ENCODE results near the gene IKBKE.
A peak's percentile ranks its signal among the peaks of the same experiment; 100 is the strongest.

IKBKE gene

GRCh38 chr1:206469933-206470691 is at the start of gene IKBKE:
TSS of gene IKBKE (plus strand) at chr1:206470476. CDS start at chr1:206473228, 2,752 bp downstream.
- peak; percentile 28 for DNase-seq

GRCh38 chr1:206421616-206422340 is 48.5 kb upstream of the IKBKE start:
- DNase-seq: no peak

- no peak for DNase-seq
Measured at GRCh38 chr1:206422525-206422924, 47.8 kb upstream of the IKBKE start.

GRCh38 chr1:206427291-206427690 is 43.0 kb upstream of the IKBKE start:
- DNase-seq: no peak

GRCh38 chr1:206429421-206429820 is 40.9 kb upstream of the IKBKE start:
- no peak for DNase-seq

GRCh38 chr1:206430031-206430983 is 40.0 kb upstream of the IKBKE start:
- DNase-seq: no peak

- DNase-seq: no peak
Measured at GRCh38 chr1:206435445-206435844, 34.8 kb upstream of the IKBKE start.

GRCh38 chr1:206438554-206438953 is 31.7 kb upstream of the IKBKE start:
- no peak for DNase-seq

- DNase-seq: no peak
Measured at GRCh38 chr1:206439205-206439604, 31.1 kb upstream of the IKBKE start.

GRCh38 chr1:206441336-206441967 is 28.8 kb upstream of the IKBKE start:
- DNase-seq: no peak

GRCh38 chr1:206442101-206442500 is 28.2 kb upstream of the IKBKE start:
- DNase-seq: no peak

GRCh38 chr1:206445116-206445515 is 25.2 kb upstream of the IKBKE start:
- DNase-seq: no peak

GRCh38 chr1:206445911-206446356 is 24.3 kb upstream of the IKBKE start:
- DNase-seq: no peak

- DNase-seq: no peak
Measured at GRCh38 chr1:206446688-206447421, 23.4 kb upstream of the IKBKE start.

- DNase-seq: no peak
Measured at GRCh38 chr1:206447422-206447765, 22.9 kb upstream of the IKBKE start.

- no peak for DNase-seq
Measured at GRCh38 chr1:206447792-206448191, 22.5 kb upstream of the IKBKE start.

GRCh38 chr1:206448471-206448870 is 21.8 kb upstream of the IKBKE start:
- DNase-seq: no peak

GRCh38 chr1:206449565-206449964 is 20.7 kb upstream of the IKBKE start:
- no peak for DNase-seq

GRCh38 chr1:206450281-206450680 is 20.0 kb upstream of the IKBKE start:
- no peak for DNase-seq

- no peak for DNase-seq
Measured at GRCh38 chr1:206451134-206451686, 19.1 kb upstream of the IKBKE start.

- no peak for DNase-seq
Measured at GRCh38 chr1:206453111-206453510, 17.2 kb upstream of the IKBKE start.

- no peak for DNase-seq
Measured at GRCh38 chr1:206455289-206455665, 15.0 kb upstream of the IKBKE start.
